Activated naive CD4-positive, alpha-beta T cell (primary cell): ENCODE measurements around the gene RABL2A.
"Not testable (repeated sequence)": the region's sequence is repeated elsewhere in the genome, so short reads cannot be mapped to it uniquely, and the experiment has no call there.

ENCODE experiments used
- DNase-seq, 4 experiments: peaks; one replicate each; lab custom pipeline; 2025; lab: John Stamatoyannopoulos, UW

The RABL2A gene

GRCh38 chr2:113609822-113610221 lies 17.2 kb upstream of the RABL2A start:
- DNase-seq: not testable (repeated sequence)

DNA sequence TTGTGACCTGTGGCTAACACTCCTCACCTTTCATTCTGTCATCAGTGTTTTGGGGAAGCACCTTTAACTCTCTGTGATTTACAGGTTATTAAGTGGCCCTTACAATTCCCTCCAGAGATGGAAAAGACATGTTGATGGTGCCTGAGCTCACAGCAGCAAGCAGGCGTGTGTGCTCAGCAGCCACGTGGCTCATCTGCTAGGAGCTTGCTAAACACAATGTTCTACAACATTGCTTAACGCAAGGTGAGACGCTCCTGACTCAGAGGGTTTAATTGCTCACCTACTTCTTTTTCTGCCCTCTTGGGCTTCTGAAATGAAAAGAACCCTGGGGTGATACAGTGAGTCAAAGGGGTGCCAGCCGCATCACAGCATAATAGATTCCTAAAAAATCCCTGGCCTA lies 6.1 kb upstream of the RABL2A start:
- DNase-seq: not testable (repeated sequence)

GRCh38 chr2:113625906-113626305 lies 1.2 kb upstream of the RABL2A start:
- not testable (repeated sequence) for DNase-seq

DNA sequence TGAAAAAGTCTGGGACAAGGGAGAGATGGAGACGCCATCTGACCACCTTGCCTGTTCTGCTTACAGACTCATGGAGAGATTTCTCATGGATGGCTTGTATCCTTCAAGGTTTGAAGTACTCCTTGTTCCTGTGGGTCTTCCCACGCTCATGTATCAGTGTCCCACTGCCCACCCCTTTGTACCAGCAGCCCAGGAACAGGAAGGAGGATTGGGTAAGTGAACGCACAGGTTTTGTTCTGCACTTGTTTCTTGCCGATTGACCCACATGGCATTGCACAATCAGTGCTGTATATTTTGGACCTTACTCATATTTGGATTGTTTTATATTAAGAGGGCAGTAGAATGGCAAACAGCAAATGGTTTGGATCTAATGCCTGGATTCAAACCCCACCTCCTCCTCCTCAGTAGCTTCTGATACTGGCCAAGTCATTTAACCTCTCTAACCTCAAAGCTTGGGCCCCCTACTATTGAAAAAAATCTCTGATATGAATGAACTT lies 5.8 kb downstream of the RABL2A start:
- not testable (repeated sequence) for DNase-seq

DNA sequence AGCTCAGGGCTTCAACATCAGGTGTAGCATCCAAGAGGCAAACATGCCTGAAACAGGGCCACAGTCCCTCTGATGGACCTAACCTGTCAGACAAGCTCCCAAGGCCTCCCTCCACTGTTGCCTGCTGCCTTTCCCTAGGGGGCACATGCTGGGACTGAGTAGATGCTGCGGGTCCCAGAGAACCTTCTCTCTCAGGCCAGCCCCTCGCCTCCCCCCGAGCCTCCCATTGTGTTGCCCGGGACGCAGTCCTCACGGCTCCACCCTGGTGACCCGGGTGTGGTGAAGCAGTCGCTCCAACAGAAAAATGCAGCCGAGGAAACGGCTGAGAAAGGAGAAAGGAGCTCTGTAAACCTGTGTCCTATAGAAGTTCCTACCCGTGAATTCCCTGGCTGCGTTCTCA lies 8.3 kb downstream of the RABL2A start:
- DNase-seq: not testable (repeated sequence)

- DNase-seq: not testable (repeated sequence)
Observed at GRCh38 chr2:113636226-113636625, 9.2 kb downstream of the RABL2A start.

GRCh38 chr2:113638084-113638483 lies 11.0 kb downstream of the RABL2A start:
- DNase-seq: not testable (repeated sequence)

DNA sequence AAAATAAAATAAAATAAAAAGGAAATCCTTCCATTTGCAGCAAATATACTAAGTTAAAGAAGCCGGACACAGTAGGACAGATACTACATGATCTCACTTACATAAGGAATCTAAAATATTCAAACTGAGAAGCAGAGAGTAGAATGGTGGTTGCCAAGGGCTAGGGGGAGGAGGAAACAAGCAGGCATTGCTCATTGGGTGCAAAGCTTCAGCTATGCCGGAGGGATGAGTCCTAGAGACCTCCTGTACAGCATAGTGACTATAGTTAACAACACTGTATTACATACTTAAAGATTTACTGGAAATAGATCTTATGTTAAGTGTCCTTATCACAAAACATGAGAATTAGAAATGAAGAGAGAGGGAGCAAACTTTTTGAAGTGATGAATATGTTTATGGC lies 19.2 kb downstream of the RABL2A start:
- DNase-seq: not testable (repeated sequence)

DNA sequence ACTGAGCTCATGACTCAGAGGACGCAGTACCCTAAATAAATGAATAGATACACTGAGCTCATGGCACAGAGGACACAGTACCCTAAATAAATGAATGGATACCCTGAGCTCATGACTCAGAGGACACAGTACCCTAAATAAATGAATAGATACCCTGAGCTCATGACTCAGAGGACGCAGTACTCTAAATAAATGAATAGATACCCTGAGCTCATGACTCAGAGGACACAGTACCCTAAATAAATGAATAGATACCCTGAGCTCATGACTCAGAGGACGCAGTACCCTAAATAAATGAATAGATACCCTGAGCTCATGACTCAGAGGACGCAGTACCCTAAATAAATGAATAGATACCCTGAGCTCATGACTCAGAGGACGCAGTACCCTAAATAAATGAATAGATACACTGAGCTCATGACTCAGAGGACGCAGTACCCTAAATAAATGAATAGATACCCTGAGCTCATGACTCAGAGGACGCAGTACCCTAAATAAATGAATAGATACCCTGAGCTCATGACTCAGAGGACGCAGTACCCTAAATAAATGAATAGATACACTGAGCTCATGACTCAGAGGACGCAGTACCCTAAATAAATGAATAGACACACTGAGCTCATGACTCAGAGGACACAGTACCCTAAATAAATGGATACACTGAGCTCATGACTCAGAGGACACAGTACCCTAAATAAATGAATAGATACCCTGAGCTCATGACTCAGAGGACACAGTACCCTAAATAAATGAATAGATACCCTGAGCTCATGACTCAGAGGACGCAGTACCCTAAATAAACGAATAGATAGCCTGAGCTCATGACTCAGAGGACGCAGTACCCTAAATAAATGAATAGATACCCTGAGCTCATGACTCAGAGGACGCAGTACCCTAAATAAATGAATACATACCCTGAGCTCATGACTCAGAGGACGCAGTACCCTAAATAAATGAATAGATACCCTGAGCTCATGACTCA lies 24.1 kb downstream of the RABL2A start:
- not testable (repeated sequence) for DNase-seq

GRCh38 chr2:113652599-113652998 lies 25.5 kb downstream of the RABL2A start:
- DNase-seq: not testable (repeated sequence)

DNA sequence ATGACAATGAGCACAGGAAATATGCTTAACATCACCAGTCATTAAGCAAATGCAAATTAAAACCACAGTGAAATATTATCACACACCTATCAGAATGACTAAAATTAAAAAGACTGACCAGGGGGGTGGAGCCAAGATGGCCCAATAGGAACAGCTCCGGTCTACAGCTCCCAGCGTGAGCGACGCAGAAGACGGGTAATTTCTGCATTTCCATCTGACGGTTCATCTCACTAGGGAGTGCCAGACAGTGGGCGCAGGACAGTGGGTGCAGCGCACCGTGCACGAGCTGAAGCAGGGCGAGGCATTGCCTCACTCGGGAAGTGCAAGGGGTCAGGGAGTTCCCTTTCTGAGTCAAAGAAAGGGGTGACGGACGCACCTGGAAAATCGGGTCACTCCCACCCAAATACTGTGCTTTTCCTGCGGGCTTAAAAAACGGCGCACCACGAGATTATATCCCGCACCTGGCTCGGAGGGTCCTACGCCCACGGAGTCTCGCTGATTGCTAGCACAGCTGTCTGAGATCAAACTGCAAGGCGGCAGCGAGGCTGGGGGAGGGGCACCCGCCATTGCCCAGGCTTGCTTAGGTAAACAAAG lies 29.1 kb downstream of the RABL2A start:
- not testable (repeated sequence) for DNase-seq

- DNase-seq: not testable (repeated sequence)
Observed at GRCh38 chr2:113657735-113658134, 30.7 kb downstream of the RABL2A start.

DNA sequence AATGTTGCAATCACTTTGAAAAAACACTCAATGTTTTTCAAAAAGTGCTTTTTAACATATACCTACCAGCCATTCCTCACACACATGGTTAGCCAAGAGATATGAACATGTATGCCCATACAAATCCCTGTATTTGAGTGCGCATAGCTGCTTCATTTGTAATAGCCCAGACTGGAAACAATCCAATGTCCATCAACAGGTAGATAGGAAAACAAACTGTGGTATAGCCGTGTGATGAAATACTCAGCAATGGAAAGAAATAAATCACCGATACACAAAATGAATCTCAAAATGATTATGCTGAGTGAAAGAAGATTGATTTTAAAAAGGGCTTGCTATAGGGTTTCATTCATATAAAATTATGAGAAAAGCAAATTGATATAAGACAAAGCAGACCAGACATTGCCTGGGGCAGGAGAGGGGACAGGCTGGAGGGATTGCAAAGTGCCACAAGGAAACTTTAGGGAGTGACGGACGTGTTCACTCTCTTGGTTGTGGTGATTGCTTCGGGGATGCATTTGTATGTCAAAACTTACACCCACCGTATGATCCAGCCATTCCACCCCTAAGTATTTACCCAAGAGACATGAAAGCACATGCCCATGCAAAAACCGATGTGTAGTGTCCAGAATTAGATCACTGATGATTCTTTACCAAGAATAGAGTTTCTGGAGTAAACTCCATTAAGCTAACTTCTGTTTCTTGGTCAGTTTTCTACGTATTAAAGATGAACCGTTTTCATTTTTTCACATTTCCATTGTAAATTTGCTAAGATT lies 36.4 kb downstream of the RABL2A start:
- not testable (repeated sequence) for DNase-seq

DNA sequence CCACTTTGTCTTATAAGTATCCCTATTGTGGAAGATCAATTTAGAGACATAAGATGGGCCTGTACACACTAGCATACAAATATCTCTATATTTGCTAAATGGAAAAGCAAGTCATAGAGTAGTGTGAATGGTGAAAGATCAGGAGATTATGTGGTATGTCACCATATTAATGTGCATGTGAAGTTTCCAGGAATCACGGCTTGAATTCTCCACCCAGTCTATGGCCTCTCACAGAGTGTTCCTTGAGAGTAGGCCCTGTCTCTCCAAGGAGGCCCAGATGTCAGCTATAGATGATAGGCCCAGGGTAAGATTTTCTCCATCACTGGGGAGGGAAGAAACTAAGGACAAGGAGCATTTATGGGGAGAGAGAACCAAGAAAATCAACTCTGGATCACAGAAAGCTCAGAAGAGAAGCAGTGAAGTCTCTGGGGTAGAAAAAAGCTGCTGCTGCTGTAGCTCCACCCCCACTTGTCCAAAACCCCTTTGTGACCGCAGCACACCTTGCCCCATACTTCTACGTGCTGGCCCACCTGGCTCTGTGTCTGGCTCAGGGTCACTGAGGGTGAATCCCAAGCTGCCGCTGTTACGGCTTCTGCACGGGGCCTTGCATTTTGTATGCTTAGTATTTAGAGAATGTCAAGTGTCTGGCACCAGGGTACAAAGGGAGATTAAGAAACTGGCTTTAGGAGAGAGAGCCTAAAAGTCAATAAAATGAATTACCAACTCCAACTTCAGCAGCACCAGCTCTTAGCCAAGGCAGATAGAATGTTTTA lies 37.9 kb downstream of the RABL2A start:
- not testable (repeated sequence) for DNase-seq

DNA sequence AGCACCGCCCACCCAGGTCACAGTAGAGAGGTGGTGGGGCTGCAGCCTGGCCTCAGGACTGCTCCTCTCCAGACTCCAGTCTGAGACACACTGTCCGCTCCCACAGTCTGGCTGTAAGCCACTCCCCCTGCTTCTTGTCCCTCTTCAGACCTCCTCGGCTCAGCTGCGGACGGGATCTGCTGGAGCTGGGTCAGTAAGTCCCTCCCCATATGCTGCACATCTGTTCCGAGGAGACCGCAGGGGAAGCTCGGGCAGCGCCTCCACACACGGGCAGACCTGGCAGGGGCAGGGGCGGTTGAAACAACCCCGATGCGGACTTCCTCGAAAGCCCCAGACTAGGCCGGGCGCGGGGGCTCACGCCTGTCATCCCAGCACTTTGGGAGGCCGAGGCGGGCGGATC lies 41.9 kb downstream of the RABL2A start:
- not testable (repeated sequence) for DNase-seq

- no peak for DNase-seq
Observed at GRCh38 chr2:113672326-113672932, 45.4 kb downstream of the RABL2A start.

GRCh38 chr2:113675875-113676274 lies 48.8 kb downstream of the RABL2A start:
- no peak for DNase-seq

DNA sequence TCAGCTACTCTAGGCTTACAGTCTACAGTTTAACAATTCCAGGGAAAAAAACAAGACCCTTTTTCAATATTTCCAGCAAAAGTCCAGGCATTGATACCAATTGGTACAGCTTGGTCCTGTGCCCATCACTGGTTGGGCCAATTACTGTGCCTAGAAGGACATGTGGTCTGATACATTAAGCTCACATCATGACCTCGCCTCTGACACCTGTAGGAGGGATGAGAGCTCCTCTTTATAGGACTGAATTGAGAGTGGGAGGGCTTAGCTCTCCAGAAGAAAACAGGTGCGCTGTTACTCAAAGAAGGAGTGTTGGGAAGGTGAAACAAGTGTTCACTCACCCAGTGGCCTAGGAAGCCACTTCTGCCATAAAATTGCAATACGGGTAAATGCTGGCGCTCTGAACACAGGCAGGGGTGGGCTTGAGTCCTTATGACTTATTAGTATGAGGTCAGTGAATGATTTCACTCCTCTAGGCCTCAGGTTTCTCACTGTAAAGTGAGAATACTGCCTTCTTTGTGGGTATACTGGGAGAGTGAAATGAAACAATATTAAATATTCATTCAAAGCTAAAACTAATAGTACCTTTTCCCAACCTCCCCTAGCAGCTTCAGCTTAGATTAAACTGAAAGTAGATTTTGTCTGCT lies 49.7 kb downstream of the RABL2A start:
- no peak for DNase-seq

- DNase-seq: no peak
Observed at GRCh38 chr2:113677330-113677729, 50.3 kb downstream of the RABL2A start.

GRCh38 chr2:113679457-113679856 lies 52.4 kb downstream of the RABL2A start:
- no peak for DNase-seq
